Stimulated activated naive B cell treated with anti-CD40 and anti-IgM and Interleukin-4, amounts not matched to agents 10 μg/mL and 1 μg/mL and 100 μg/mL, for 72 hours (primary cell): Measurements from ENCODE around the gene LTV1.
"Not testable (repeated sequence)": the region's sequence is repeated elsewhere in the genome, so short reads cannot be mapped to it uniquely, and the experiment has no call there.

Source experiments
- ATAC-seq, 2 donors: fragments of 150-1000 bp; cut with Tn5 transposase; replicated peaks; 2 replicates each; pipeline ENCODE4 v1.10.0; 2021; ENCODE audit warnings: moderate library complexity in 1 of 2
- DNase-seq: peaks from one replicate; pipeline ENCODE4 v3.0.0; 2021
- H3K27ac Mint-ChIP-seq: one replicate; pipeline ENCODE4 v1.8.0; 2022; ENCODE audit warnings: mild to moderate bottlenecking, mixed read lengths
- H3K27me3 Mint-ChIP-seq, 2 donors: one replicate each; pipeline ENCODE4 v1.8.0; 2022; ENCODE audit warnings: mixed read lengths in 2 of 2
- H3K36me3 Mint-ChIP-seq, 2 donors: one replicate each; pipeline ENCODE4 v1.8.0; 2022; ENCODE audit warnings: mixed read lengths in 2 of 2, mild to moderate bottlenecking in 1 of 2
- H3K4me1 Mint-ChIP-seq, 2 donors: one replicate each; pipeline ENCODE4 v1.8.0; 2022; ENCODE audit warnings: mixed read lengths in 2 of 2, mild to moderate bottlenecking in 1 of 2
- H3K4me3 Mint-ChIP-seq, 2 donors: one replicate each; pipeline ENCODE4 v1.8.0; 2022; ENCODE audit warnings: mild to moderate bottlenecking in 2 of 2, mixed read lengths in 2 of 2, moderate library complexity in 1 of 2
- H3K9me3 Mint-ChIP-seq, 2 donors: one replicate each; pipeline ENCODE4 v1.8.0; 2022; ENCODE audit warnings: mixed read lengths in 2 of 2, mild to moderate bottlenecking in 1 of 2

The LTV1 gene

DNA sequence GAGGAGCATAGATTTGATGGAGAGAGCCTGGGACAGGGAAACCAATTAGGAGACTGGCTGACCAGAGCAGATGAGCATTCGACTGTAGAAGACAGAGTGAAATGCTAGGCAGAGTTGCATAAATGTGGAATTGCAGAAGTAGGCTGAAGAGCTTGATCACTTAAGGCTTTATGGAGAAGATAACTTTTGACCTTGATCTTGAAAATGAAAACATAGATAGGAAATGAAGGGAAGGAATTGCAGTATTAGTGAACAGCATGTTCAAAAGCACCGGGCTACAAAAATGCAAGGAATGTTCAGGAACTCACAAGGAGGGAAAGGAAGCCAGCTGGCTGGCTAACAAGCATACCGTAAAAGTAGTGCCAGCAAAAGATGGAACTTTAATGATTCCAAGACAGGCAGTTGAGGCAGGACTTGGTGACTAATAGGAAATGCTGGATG lies 20.5 kb upstream of the LTV1 start:
- H3K4me1 Mint-ChIP-seq, result no peaks in the 10 kb centered on the region
- peaks cover 4 to 5% of the 10 kb centered on the region in 2 donors for H3K36me3 Mint-ChIP-seq
- DNase-seq (no peak), ATAC-seq (no peak)
- no peak overlapping the region for H3K4me3 Mint-ChIP-seq
- no peak overlapping the region for H3K27ac Mint-ChIP-seq
- H3K9me3 Mint-ChIP-seq, result no peaks in the 10 kb centered on the region
- no peaks in the 10 kb centered on the region for H3K27me3 Mint-ChIP-seq

DNA sequence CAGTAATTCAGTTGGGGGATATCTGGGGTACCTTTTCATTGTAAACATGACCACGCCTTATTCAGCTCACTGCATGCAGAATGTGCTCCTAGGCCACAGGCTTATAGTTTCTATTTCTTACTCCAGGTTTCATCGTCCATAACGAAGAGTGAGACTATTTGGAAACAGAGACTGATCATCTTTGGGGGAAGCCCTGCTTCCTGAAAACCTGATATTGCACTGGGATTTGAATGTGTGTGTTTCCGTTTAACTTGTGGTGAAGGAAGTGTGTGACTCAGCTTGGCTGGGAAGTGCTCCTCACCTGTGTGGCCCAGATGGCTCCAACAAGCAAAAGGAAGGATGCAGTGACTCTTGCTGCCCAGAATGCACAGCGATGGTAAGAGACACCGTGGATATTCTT lies 19.6 kb upstream of the LTV1 start:
- peaks cover 4 to 5% of the 10 kb centered on the region in 2 donors for H3K36me3 Mint-ChIP-seq
- H3K4me1 Mint-ChIP-seq, result no peaks in the 10 kb centered on the region
- no peaks in the 10 kb centered on the region for H3K9me3 Mint-ChIP-seq
- H3K4me3 Mint-ChIP-seq, result no peak overlapping the region
- ATAC-seq, result no peak
- peak overlapping the region; percentile 62 for H3K27ac Mint-ChIP-seq
- H3K27me3 Mint-ChIP-seq, result no peaks in the 10 kb centered on the region
- no peak for DNase-seq

DNA sequence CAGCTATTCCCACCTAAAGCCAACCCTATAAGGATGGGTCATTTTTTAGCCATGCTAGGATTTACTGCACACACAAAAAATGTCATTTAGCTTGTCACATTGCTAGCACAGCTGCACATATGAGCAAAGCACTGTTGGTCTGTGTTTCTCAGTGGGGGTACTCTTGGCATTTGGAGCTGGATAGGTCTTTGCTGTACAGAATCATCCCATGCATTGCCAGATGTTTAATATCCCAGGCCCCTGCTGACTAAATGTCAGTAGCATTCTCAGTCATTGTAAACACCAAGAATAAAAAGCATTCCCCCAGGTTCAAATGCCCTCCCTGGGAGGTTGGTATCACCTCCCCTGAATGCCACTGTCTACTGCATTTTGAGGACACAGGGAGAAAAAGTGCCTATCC lies 14.6 kb upstream of the LTV1 start:
- no peaks in the 10 kb centered on the region for H3K9me3 Mint-ChIP-seq
- DNase-seq (no peak), ATAC-seq (no peak)
- no peaks in the 10 kb centered on the region for H3K4me1 Mint-ChIP-seq
- H3K27me3 Mint-ChIP-seq, result no peaks in the 10 kb centered on the region
- no peak overlapping the region for H3K27ac Mint-ChIP-seq
- H3K36me3 Mint-ChIP-seq, result peaks cover 4% of the 10 kb centered on the region in 2 donors
- no peak overlapping the region for H3K4me3 Mint-ChIP-seq

DNA sequence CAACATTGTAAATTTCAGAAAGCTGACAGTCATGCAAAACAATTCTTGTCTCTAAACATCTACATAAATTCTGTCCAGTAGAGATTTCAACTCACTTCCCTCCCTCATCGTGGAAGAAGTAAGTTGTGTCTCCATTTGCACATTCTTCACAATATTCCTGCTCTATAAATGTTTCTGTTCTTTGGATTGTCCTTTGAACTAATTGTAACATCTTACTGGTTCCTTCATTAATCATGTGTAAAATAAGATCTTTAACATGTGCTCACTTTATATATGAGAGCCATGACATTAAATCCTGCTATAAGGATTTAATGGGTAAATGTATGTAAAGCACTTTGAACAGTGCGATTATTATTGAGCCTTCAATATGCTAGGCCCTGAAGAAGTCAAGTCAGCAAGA lies 7.0 kb upstream of the LTV1 start:
- Mint-ChIP-seq H3K27me3 (peaks cover 0 to 7% of the 10 kb centered on the region in 2 donors), H3K36me3 (no peaks in the 10 kb centered on the region), H3K4me1 (no peaks in the 10 kb centered on the region), H3K27ac (no peak overlapping the region), H3K9me3 (peaks cover 0 to 1% of the 10 kb centered on the region in 2 donors), H3K4me3 (no peak overlapping the region)
- ATAC-seq (no peak), DNase-seq (no peak)

DNA sequence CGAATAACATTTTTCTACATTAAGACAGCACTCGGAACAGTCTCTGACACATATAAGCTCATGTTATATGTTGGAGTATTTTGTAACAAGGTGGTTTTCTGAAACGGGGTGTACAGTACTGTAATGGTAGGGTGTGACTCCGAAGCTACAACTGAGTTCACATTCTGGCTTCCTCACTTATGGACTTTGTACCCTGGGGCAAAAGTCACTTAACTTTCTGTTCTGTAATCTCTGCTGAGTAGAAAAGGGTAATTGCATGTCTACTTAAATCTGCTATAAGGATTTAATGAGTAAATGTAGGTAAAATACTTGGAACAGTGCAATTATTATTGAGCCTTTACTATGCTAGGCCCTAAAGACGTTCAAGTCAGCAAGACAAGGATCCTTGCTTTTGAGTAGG lies 4.7 kb upstream of the LTV1 start:
- DNase-seq (no peak), ATAC-seq (no peak)
- H3K4me3 Mint-ChIP-seq, result no peak overlapping the region
- no peaks in the 10 kb centered on the region for H3K36me3 Mint-ChIP-seq
- H3K27ac Mint-ChIP-seq, result no peak overlapping the region
- H3K4me1 Mint-ChIP-seq, result peaks cover 0 to 6% of the 10 kb centered on the region in 2 donors
- H3K9me3 Mint-ChIP-seq, result peaks cover 0 to 1% of the 10 kb centered on the region in 2 donors
- H3K27me3 Mint-ChIP-seq, result peaks cover 0 to 7% of the 10 kb centered on the region in 2 donors

DNA sequence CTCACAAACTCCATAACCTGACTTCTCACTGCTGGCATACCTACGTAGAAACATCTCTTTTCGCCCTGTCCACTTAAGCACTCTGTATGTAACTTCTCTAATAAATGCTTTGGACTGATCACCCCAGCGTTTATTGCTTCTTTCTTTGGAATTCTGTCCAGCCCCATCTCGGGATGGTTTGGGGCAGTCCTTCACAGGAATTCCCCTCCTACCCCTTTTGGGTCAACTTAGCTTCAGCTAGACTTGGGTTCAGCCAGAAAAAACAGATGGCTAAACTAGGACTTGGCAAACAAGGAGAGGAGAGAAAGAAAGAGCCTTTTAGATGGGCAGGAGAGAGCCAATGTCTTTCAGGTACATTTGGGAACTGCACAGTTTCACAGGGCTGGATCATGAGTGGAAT lies 3.9 kb upstream of the LTV1 start:
- Mint-ChIP-seq H3K4me3 (no peak overlapping the region), H3K27ac (no peak overlapping the region)

DNA sequence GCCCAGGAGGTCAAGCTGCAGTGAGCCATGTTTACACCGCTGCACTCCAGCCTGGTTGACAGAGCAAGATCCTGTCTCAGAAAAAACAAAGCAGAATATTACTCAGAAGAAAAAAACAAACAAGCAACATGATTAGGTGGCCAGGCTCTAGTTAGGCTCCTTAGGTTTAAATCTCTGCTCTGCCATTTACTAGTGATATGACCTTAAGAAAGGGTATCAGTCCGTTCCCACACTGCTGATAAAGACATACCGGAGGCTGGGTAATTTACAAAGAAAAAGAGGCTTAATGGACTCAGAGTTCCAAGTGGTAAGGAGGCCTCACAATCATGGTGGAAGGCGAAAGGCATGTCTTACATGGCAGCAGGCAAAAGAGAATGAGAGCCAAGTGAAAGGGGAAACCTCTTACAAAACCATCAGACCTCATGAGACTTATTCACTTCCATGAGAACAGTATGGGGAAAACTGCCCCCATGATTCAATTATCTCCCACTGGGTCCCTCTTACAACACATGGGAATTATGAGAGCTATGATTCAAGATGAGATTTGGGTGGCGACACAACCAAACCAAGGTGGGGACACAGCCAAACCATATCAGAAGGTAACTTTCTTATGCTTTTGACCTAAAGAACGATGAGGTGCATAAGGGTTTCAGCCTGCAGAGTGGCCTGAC lies 2.4 kb upstream of the LTV1 start:
- peaks cover 4 to 25% of the 10 kb centered on the region in 2 donors for H3K4me1 Mint-ChIP-seq
- peaks cover 0 to 1% of the 10 kb centered on the region in 2 donors for H3K9me3 Mint-ChIP-seq
- H3K4me3 Mint-ChIP-seq, result no peak overlapping the region
- ATAC-seq, result no peak
- H3K27me3 Mint-ChIP-seq, result peaks cover 0 to 7% of the 10 kb centered on the region in 2 donors
- peak overlapping the region; percentile 44 for H3K27ac Mint-ChIP-seq
- no peak for DNase-seq
- H3K36me3 Mint-ChIP-seq, result peaks cover 14 to 15% of the 10 kb centered on the region in 2 donors

More for the DNA sequence above, 3.9 kb upstream of the LTV1 start:
- Mint-ChIP-seq H3K4me1 (peaks cover 2 to 15% of the 10 kb centered on the region in 2 donors), H3K9me3 (peaks cover 0 to 1% of the 10 kb centered on the region in 2 donors), H3K36me3 (peaks cover 6 to 7% of the 10 kb centered on the region in 2 donors), H3K27me3 (peaks cover 0 to 7% of the 10 kb centered on the region in 2 donors)
- DNase-seq, result no peak
- no peak for ATAC-seq

DNA sequence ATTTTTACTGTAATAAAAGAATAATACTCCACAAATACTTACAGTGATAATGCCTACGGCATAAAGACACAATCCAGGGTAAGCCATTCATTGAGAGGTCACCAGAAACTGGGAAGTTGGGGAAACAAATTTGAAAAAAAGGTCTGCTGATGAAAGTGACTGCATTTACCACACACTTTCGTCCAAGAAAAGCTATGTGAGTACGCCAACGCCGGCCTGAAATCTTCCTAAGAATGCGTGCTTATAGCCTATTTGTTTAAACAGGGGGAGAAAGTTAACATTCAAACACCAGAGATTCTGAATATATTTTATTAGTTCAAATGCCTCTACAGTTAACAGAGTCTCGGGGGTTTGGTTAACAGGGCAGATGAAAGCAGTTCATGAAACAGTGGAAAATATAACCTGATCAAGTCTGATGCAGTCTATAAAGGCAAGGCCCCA lies 657 bp upstream of the LTV1 start:
- DNase-seq, result no peak
- Mint-ChIP-seq H3K27ac (peak overlapping the region; percentile 96), H3K27me3 (peaks cover 0 to 7% of the 10 kb centered on the region in 2 donors), H3K4me1 (peaks cover 7 to 34% of the 10 kb centered on the region in 2 donors), H3K36me3 (peaks cover 23 to 26% of the 10 kb centered on the region in 2 donors), H3K9me3 (peaks cover 0 to 1% of the 10 kb centered on the region in 2 donors), H3K4me3 (peak overlapping the region; percentile 92 to 96)
- ATAC-seq, result peak; percentile 61 to 67

DNA sequence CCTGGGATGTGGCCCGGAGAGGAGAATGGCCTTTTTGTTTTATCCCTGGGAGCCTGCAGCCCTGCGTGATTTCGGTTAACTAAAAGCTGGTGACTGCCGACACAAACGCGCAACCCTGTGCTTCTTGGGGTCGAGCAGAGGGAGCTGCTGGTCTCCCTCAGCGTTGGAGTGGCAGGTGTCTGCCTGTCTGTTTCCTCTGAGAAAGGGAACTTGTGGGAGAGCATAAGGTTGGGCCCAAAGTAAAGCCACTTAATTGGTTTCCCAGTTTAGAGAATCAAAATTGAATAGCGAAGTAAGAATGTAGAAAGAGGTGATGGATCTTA lies 500 bp downstream of the LTV1 start:
- Mint-ChIP-seq H3K4me3 (peak overlapping the region; percentile 92 to 96), H3K27me3 (peaks cover 0 to 4% of the 10 kb centered on the region in 2 donors), H3K36me3 (peaks cover 27 to 35% of the 10 kb centered on the region in 2 donors), H3K27ac (peak overlapping the region; percentile 96), H3K4me1 (peaks cover 10 to 38% of the 10 kb centered on the region in 2 donors), H3K9me3 (peaks cover 0 to 1% of the 10 kb centered on the region in 2 donors)
- DNase-seq (no peak), ATAC-seq (peak; percentile 23 to 25)

DNA sequence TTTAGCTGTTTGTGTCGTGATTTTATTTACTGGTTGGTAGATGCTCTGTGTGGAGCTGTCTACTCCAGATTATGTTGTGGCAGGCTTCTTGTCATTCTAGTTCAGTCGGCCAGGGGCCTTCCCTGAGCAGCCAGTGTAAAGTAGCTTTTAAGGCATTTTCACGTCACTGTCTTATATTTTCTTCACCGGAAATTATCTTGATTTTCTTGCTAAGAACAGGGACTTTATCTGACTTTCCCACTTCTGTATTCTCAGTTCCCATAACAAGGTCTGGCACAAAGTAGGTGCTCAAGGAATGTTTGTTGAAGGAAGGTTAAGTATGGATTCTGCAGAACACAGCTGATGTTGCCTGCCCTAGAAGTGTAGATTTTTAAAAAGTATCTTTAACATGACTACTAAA lies 868 bp downstream of the LTV1 start:
- H3K27me3 Mint-ChIP-seq, result peaks cover 0 to under 1% of the 10 kb centered on the region in 2 donors
- H3K9me3 Mint-ChIP-seq, result peaks cover 0 to 1% of the 10 kb centered on the region in 2 donors
- DNase-seq (no peak), ATAC-seq (peak in 1 of 2 donors; percentile 9)
- H3K4me1 Mint-ChIP-seq, result peaks cover 14 to 42% of the 10 kb centered on the region in 2 donors
- peak overlapping the region; percentile 92 to 96 for H3K4me3 Mint-ChIP-seq
- peak overlapping the region; percentile 96 for H3K27ac Mint-ChIP-seq
- peaks cover 31 to 38% of the 10 kb centered on the region in 2 donors for H3K36me3 Mint-ChIP-seq

DNA sequence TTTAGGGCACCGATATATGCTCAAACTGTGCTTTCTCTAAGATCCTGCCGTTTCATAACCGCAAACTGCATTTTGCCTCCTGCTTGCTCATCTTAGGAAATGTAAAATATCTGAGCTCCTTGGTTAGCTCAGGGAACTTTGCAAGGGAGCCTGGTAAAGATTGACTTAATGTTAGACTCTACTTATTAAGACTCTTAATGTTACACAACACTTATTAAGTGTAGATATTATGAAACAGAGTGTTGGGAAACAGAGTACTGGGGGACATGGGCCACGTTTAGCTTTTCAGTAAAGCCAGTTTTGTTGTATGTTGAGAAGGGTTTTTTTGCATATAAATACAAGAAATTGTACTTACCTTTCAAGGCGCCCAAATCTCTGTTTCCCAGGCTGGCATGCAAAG lies 1.9 kb downstream of the LTV1 start:
- Mint-ChIP-seq H3K4me1 (peaks cover 16 to 51% of the 10 kb centered on the region in 2 donors), H3K4me3 (peak overlapping the region in 1 of 2 donors; percentile 6), H3K9me3 (peaks cover 0 to 1% of the 10 kb centered on the region in 2 donors), H3K27ac (no peak overlapping the region), H3K36me3 (peaks cover 41 to 48% of the 10 kb centered on the region in 2 donors), H3K27me3 (no peaks in the 10 kb centered on the region)
- DNase-seq (no peak), ATAC-seq (no peak)

DNA sequence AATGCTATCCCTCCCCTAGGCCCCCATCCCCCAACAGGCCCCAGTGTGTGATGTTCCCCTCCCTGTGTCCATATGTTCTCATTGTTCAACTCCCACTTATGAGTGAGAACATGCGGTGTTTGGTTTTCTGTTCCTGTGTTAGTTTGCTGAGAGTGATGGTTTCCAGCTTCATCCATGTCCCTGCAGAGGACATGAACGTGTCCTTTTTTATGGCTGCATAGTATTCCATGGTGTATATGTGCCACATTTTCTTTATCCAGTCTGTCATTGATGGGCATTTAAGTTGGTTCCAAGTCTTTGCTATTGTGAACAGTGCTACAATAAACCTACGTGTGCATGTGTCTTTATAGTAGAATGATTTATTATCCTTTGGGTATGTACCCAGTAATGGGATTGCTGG lies 8.6 kb downstream of the LTV1 start:
- not testable (repeated sequence) for H3K4me3 Mint-ChIP-seq, ATAC-seq, H3K27me3 Mint-ChIP-seq, DNase-seq, H3K27ac Mint-ChIP-seq
- Mint-ChIP-seq H3K9me3 (peaks cover 19 to 21% of the 10 kb centered on the region in 2 donors), H3K36me3 (peaks cover 79 to 89% of the 10 kb centered on the region in 2 donors), H3K4me1 (peaks cover 24 to 59% of the 10 kb centered on the region in 2 donors)

DNA sequence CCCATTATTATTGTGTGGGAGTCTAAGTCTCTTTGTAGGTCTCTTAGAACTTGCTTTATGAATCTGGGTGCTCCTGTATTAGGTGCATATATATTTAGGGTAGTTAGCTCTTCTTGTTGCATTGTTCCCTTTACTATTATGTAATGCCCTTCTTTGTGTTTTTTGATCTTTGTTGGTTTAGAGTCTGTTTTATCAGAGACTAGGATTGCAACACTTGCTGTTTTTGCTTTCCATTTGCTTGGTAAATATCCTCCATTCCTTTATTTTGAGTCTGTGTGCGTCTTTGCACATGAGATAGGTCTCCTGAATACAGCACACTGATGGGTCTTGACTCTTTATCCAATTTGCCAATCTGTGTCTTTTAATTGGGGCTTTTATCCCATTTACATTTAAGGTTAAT lies 11.9 kb downstream of the LTV1 start:
- H3K4me1 Mint-ChIP-seq, result peaks cover 17 to 41% of the 10 kb centered on the region in 2 donors
- H3K27ac Mint-ChIP-seq, ATAC-seq, H3K4me3 Mint-ChIP-seq, H3K27me3 Mint-ChIP-seq, DNase-seq: not testable (repeated sequence)
- peaks cover 19 to 21% of the 10 kb centered on the region in 2 donors for H3K9me3 Mint-ChIP-seq
- H3K36me3 Mint-ChIP-seq, result peaks cover 76 to 89% of the 10 kb centered on the region in 2 donors

DNA sequence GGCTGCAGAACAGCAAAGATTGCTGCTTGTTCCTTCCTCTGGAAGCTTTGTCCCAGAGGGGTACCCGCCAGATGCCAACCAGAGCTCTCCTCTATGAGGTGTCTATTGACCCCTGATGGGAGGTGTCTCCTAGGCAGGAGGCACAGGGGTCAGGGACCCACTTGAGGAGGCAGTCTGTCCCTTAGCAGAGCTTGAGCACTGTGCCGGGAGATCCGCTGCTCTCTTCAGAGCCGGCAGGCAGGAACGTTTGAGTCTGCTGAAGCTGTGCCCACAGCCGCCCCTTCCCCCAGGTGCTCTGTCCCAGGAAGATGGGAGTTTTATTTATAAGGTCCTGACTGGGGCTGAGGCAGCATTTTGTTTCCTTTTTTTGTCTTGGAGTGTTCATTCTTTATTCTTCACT lies 13.6 kb downstream of the LTV1 start:
- H3K27ac Mint-ChIP-seq, H3K27me3 Mint-ChIP-seq, ATAC-seq, H3K4me3 Mint-ChIP-seq, DNase-seq: not testable (repeated sequence)
- Mint-ChIP-seq H3K36me3 (peaks cover 70 to 84% of the 10 kb centered on the region in 2 donors), H3K9me3 (peaks cover 14 to 17% of the 10 kb centered on the region in 2 donors), H3K4me1 (peaks cover 13 to 35% of the 10 kb centered on the region in 2 donors)

DNA sequence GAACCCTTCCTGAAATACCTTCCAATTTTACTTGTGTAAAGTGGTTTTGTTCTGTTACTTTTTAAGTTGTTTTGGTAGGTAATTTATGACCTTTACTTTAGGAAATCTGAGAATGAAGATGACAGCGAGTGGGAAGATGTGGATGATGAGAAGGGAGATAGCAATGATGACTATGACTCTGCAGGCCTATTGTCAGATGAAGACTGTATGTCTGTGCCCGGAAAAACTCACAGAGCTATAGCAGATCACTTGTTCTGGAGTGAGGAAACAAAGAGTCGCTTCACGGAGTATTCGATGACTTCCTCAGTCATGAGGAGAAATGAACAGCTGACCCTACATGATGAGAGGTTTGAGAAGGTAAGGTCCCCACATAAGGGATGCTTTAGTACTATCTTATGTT lies 14.5 kb downstream of the LTV1 start:
- Mint-ChIP-seq H3K4me3 (no peak overlapping the region), H3K9me3 (peaks cover 11 to 17% of the 10 kb centered on the region in 2 donors), H3K36me3 (peaks cover 62 to 79% of the 10 kb centered on the region in 2 donors), H3K4me1 (peaks cover 12 to 26% of the 10 kb centered on the region in 2 donors), H3K27ac (no peak overlapping the region), H3K27me3 (no peaks in the 10 kb centered on the region)
- ATAC-seq (no peak), DNase-seq (no peak)
